K562 (cell line): Measurements from ENCODE around the gene CSTB. TPM values are rescaled to one million over a fixed set of nuclear protein-coding genes. Genes with fewer than 3 reads are reported as not detected.

Experiments
- CBX2 ChIP-seq: fragments of 200-600 bp; sonication (generic); IDR thresholded peaks from one replicate; pipeline ENCODE4 v1.6.1; 2012; ENCODE audit warnings: mild to moderate bottlenecking, low read length, inconsistent platforms; ENCODE audit not compliant: insufficient read depth, poor library complexity, severe bottlenecking
- DACH1 ChIP-seq: fragments of 450-650 bp; IDR thresholded peaks from 2 replicates; pipeline ENCODE4 v1.6.1; 2018; ENCODE audit not compliant: partially characterized antibody
- FUS ChIP-seq: fragments of 200-400 bp; formaldehyde crosslinking; optimal IDR thresholded peaks from 2 replicates; pipeline ENCODE3; 2017; ENCODE audit warnings: low read depth, low read length
- HMG20A ChIP-seq: fragments of 450-650 bp; formaldehyde crosslinking; conservative IDR thresholded peaks from 2 replicates; pipeline ENCODE4 v1.4.0; 2020; ENCODE audit warnings: mild to moderate bottlenecking, mixed read lengths
- KAT8 ChIP-seq: fragments of 450-650 bp; IDR thresholded peaks from 2 replicates; pipeline ENCODE4 v1.6.1; 2016; ENCODE audit warnings: low read depth, mild to moderate bottlenecking
- MIER1 ChIP-seq: fragments of 450-650 bp; IDR thresholded peaks from 2 replicates; pipeline ENCODE4 v1.6.1; 2016; ENCODE audit warnings: antibody characterized with exemption, mild to moderate bottlenecking, low read depth
- MTF1 ChIP-seq: fragments of 250-450 bp; sonication (Bioruptor Pico); IDR thresholded peaks from 2 replicates; pipeline ENCODE4 v1.9.0; 2021; ENCODE audit warnings: moderate library complexity, mild to moderate bottlenecking, inconsistent platforms, borderline replicate concordance
- MXI1 ChIP-seq: IDR thresholded peaks from 2 replicates; pipeline ENCODE4 v1.6.1; 2011; ENCODE audit warnings: low read depth, mild to moderate bottlenecking, improper control_type of control experiment, low read length
- MYNN ChIP-seq, 2 experiments: sonication (generic); formaldehyde crosslinking in 1 of 2; IDR thresholded peaks; 2 replicates each; pipeline versions ENCODE4 v1.5.0 to v1.6.1; 2016 to 2020; ENCODE audit warnings: antibody characterized with exemption in 1 of 2, missing genetic modification reagents in 1 of 2
- POLR2AphosphoS2 ChIP-seq: IDR thresholded peaks from 2 replicates; pipeline ENCODE4 v1.6.1; 2012; ENCODE audit warnings: low read length, improper control_type of control experiment
- POU5F1 ChIP-seq: fragments of 150-350 bp; IDR thresholded peaks from 2 replicates; pipeline ENCODE4 v1.6.1; 2014; ENCODE audit warnings: borderline replicate concordance, low read length, low read depth, mild to moderate bottlenecking; ENCODE audit not compliant: partially characterized antibody
- SUPT5H ChIP-seq: fragments of 450-650 bp; IDR thresholded peaks from 2 replicates; pipeline ENCODE4 v1.6.1; 2016
- TOE1 ChIP-seq, 2 experiments: fragments of 450-650 bp in 1 of 2; sonication (generic) in 1 of 2; formaldehyde crosslinking in 1 of 2; IDR thresholded peaks; 2 replicates each; pipeline versions ENCODE4 v1.7.1 to v1.8.0; 2016 to 2022; ENCODE audit warnings: borderline replicate concordance in 2 of 2, mild to moderate bottlenecking in 2 of 2, antibody characterized with exemption in 1 of 2, inconsistent platforms in 1 of 2, low read depth in 1 of 2, missing genetic modification reagents in 1 of 2, moderate library complexity in 1 of 2
- ZBED1 ChIP-seq: IDR thresholded peaks from 2 replicates; pipeline ENCODE4 v1.6.1; 2014
- ZFX ChIP-seq: sonication (generic); formaldehyde crosslinking; IDR thresholded peaks from 2 replicates; pipeline ENCODE4 v1.8.0; 2022; ENCODE audit warnings: mild to moderate bottlenecking, missing genetic modification reagents, moderate library complexity
- ZNF282 ChIP-seq: sonication (generic); formaldehyde crosslinking; IDR thresholded peaks from 2 replicates; pipeline ENCODE4 v1.8.1; 2023; ENCODE audit warnings: missing genetic modification reagents
- ZNF507 ChIP-seq: conservative IDR thresholded peaks from 2 replicates; pipeline ENCODE4 v1.6.1; 2017; ENCODE audit warnings: missing genetic modification characterization, missing compliant biosample characterization
- ZNF644 ChIP-seq: fragments of 200-800 bp; sonication (Bioruptor generic); IDR thresholded peaks from 2 replicates; pipeline ENCODE4 v1.6.1; 2016; ENCODE audit warnings: low read depth, missing genetic modification characterization, missing compliant biosample characterization
- ZNF696 ChIP-seq: fragments of 250-450 bp; sonication (Bioruptor Pico); conservative IDR thresholded peaks from 2 replicates; pipeline ENCODE4 v1.4.0; 2020; ENCODE audit warnings: mild to moderate bottlenecking, moderate library complexity
- polyA plus RNA-seq, 8 experiments: library from polyadenylated mRNA; depleted of rRNA in 4 of 8; stranded (reverse) in 5 of 8; unstranded in 3 of 8; fragments of >200 nt; fragmentation: Nextera tagmentation in 2 of 8; fragmentation: Illumina TruSeq in 1 of 8; extraction: Ambion mirVana in 2 of 8; extraction: Trizol in 1 of 8; gene quantifications; 2 replicates each; pipeline versions ENCODE4 v1.2.1 to v1.2.3, GENCODE V29; 2011 to 2014; ENCODE audit warnings: inconsistent platforms in 1 of 8, missing spikeins in 1 of 8
- total RNA-seq, 7 experiments: library from RNA; depleted of rRNA in 6 of 7; stranded (reverse); fragments of >200 nt in 6 of 7; fragmentation: Illumina TruSeq in 2 of 7; extraction: Trizol in 2 of 7; gene quantifications; 2 replicates each; pipeline versions ENCODE4 v1.2.1 to v1.2.3, GENCODE V29; 2011 to 2021; ENCODE audit warnings: low replicate concordance in 1 of 7
- TF ChIP-seq, protein P1 (sequence below): fragments of 450-650 bp; IDR thresholded peaks from 2 replicates; pipeline ENCODE4 v1.6.1; 2016
- TF ChIP-seq, protein P2 (sequence below): sonication (generic); formaldehyde crosslinking; IDR thresholded peaks from 2 replicates; pipeline ENCODE4 v1.8.1; 2023; ENCODE audit warnings: mild to moderate bottlenecking, missing genetic modification reagents
- TF ChIP-seq, protein P3 (sequence below): fragments of 450-650 bp; formaldehyde crosslinking; IDR thresholded peaks from 2 replicates; pipeline ENCODE4 v1.4.0; 2022; ENCODE audit warnings: missing genetic modification characterization
- TF ChIP-seq, protein P4 (sequence below): fragments of 450-650 bp; formaldehyde crosslinking; IDR thresholded peaks from 2 replicates; pipeline ENCODE4 v1.4.0; 2020; ENCODE audit warnings: mild to moderate bottlenecking, moderate library complexity

Gene CSTB
- total and polyA plus RNA-seq, 9 of the 15 experiments (the other 6 are each of a cell fraction or from before 2014, with no cell fraction given), result 12.4 to 65.0 (median 31.7) TPM

DNA sequence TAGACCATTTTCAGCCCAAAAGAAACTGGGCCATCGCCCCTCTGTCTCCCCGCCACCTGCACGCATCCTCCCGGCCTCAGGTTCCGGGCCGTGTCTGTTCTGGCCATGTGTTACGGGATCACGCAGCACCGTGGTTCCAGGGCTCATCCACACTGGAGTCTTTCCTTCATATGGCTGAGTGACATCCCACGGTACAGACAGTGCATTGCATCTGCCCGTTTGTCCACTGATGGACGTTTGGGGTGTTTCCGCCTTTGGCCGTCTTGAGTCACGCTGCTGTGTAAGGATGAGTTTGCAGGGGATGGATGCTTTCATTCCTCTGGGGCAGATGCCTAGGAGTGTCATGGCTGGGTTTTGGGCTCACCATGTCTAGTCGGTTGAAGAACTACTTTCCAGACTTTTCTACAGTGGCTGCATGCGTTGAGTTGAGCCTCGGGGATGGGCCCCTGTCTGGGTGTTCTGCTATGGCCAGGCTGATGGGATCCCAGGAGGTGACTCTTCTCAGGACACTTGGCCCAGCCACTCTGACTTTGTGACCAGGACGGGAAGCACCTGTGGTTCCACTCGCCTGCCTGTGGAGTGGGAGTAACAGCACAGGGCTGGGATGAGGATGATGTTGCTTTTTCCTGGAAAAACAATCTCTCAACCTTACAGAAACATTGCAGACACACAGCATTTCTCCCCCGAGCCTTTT is 30.1 kb upstream of the CSTB start (continued):
- TF ChIP-seq ZFX, result no peak
- no peak for TF ChIP-seq POU5F1
- TF ChIP-seq ZNF282 (CRISPR knock-in tag), result 0 out of 2 replicates have a peak, but pooled peaks have one; percentile 48
- TF ChIP-seq SUPT5H, result 0 out of 2 replicates have a peak, but pooled peaks have one; percentile 21
- TF ChIP-seq ZNF507 (tag), result no peak
- TF ChIP-seq, protein P1, sequence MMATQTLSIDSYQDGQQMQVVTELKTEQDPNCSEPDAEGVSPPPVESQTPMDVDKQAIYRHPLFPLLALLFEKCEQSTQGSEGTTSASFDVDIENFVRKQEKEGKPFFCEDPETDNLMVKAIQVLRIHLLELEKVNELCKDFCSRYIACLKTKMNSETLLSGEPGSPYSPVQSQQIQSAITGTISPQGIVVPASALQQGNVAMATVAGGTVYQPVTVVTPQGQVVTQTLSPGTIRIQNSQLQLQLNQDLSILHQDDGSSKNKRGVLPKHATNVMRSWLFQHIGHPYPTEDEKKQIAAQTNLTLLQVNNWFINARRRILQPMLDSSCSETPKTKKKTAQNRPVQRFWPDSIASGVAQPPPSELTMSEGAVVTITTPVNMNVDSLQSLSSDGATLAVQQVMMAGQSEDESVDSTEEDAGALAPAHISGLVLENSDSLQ, result 0 out of 2 replicates have a peak, but pooled peaks have one; percentile 8
- no peak for TF ChIP-seq DACH1
- no peak for TF ChIP-seq FUS
- TF ChIP-seq, protein P2, sequence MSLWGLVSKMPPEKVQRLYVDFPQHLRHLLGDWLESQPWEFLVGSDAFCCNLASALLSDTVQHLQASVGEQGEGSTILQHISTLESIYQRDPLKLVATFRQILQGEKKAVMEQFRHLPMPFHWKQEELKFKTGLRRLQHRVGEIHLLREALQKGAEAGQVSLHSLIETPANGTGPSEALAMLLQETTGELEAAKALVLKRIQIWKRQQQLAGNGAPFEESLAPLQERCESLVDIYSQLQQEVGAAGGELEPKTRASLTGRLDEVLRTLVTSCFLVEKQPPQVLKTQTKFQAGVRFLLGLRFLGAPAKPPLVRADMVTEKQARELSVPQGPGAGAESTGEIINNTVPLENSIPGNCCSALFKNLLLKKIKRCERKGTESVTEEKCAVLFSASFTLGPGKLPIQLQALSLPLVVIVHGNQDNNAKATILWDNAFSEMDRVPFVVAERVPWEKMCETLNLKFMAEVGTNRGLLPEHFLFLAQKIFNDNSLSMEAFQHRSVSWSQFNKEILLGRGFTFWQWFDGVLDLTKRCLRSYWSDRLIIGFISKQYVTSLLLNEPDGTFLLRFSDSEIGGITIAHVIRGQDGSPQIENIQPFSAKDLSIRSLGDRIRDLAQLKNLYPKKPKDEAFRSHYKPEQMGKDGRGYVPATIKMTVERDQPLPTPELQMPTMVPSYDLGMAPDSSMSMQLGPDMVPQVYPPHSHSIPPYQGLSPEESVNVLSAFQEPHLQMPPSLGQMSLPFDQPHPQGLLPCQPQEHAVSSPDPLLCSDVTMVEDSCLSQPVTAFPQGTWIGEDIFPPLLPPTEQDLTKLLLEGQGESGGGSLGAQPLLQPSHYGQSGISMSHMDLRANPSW (CRISPR knock-in tag), result 0 out of 2 replicates have a peak, but pooled peaks have one; percentile 36
- TF ChIP-seq CBX2, result no peak
- TF ChIP-seq, protein P3, sequence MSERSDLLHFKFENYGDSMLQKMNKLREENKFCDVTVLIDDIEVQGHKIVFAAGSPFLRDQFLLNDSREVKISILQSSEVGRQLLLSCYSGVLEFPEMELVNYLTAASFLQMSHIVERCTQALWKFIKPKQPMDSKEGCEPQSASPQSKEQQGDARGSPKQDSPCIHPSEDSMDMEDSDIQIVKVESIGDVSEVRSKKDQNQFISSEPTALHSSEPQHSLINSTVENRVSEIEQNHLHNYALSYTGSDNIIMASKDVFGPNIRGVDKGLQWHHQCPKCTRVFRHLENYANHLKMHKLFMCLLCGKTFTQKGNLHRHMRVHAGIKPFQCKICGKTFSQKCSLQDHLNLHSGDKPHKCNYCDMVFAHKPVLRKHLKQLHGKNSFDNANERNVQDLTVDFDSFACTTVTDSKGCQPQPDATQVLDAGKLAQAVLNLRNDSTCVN (CRISPR knock-in tag), result no peak
- no peak for TF ChIP-seq ZNF644 (tag)
- TF ChIP-seq POLR2AphosphoS2, result no peak
- TF ChIP-seq MIER1, result no peak
- no peak for TF ChIP-seq TOE1 (IDR thresholded peaks at IDR 0.05; ENCODE audit: borderline replicate concordance)
- no peak for TF ChIP-seq TOE1 (CRISPR knock-in tag; IDR thresholded peaks at IDR 0.05; ENCODE audit: borderline replicate concordance, low read depth)
- no peak for TF ChIP-seq HMG20A
- peak; percentile 50; the same call in 1 of the 2 replicates for TF ChIP-seq MYNN (IDR thresholded peaks at IDR 0.05)
- no peak for TF ChIP-seq MYNN (CRISPR knock-in tag; IDR thresholded peaks at IDR 0.05)
- no peak for TF ChIP-seq MTF1 (CRISPR knock-in tag)
- TF ChIP-seq, protein P4, sequence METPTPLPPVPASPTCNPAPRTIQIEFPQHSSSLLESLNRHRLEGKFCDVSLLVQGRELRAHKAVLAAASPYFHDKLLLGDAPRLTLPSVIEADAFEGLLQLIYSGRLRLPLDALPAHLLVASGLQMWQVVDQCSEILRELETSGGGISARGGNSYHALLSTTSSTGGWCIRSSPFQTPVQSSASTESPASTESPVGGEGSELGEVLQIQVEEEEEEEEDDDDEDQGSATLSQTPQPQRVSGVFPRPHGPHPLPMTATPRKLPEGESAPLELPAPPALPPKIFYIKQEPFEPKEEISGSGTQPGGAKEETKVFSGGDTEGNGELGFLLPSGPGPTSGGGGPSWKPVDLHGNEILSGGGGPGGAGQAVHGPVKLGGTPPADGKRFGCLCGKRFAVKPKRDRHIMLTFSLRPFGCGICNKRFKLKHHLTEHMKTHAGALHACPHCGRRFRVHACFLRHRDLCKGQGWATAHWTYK, result no peak
- no peak for TF ChIP-seq MXI1
- TF ChIP-seq ZBED1, result no peak
- no peak for TF ChIP-seq KAT8
- no peak for TF ChIP-seq ZNF696 (CRISPR knock-in tag)
